Neutrophil (primary cell): Measurements from ENCODE around the gene TGFB1.

Experiments
- H3K27ac ChIP-seq: fragments of 200-600 bp; sonication (generic); 2 replicates; pipeline ENCODE4 v1.5.1; 2016; ENCODE audit warnings: mild to moderate bottlenecking, moderate library complexity
- H3K27me3 ChIP-seq: fragments of 200-600 bp; sonication (generic); 2 replicates; pipeline ENCODE4 v1.6.0; 2016; ENCODE audit warnings: mild to moderate bottlenecking
- H3K36me3 ChIP-seq: fragments of 200-600 bp; sonication (generic); 2 replicates; pipeline ENCODE4 v1.5.1; 2017
- H3K4me1 ChIP-seq, 2 experiments: fragments of 200-600 bp in 1 of 2; sonication (generic) in 1 of 2; 1 replicate in 1 of 2; 2 replicates in 1 of 2; pipeline versions ENCODE4 v1.5.1 to v1.6.1; 2013 to 2016; ENCODE audit warnings: low read depth in 1 of 2, low read length in 1 of 2, mild to moderate bottlenecking in 1 of 2, moderate library complexity in 1 of 2; ENCODE audit not compliant: control insufficient read depth in 1 of 2, insufficient read depth in 1 of 2
- H3K4me3 ChIP-seq, 2 experiments: fragments of 200-600 bp in 1 of 2; sonication (generic) in 1 of 2; 1 replicate in 1 of 2; 2 replicates in 1 of 2; pipeline ENCODE4 v1.5.1; 2013 to 2016; ENCODE audit warnings: low read depth in 1 of 2, low read length in 1 of 2, mild to moderate bottlenecking in 1 of 2, moderate library complexity in 1 of 2
- H3K9me3 ChIP-seq: fragments of 200-600 bp; sonication (generic); 2 replicates; pipeline ENCODE4 v1.5.1; 2016
- TF ChIP-seq, protein P1 (sequence below): fragments of 200-600 bp; sonication (generic); IDR thresholded peaks from 2 replicates; pipeline ENCODE4 v1.5.1; 2016; ENCODE audit warnings: antibody characterized with exemption

TGFB1 gene

DNA sequence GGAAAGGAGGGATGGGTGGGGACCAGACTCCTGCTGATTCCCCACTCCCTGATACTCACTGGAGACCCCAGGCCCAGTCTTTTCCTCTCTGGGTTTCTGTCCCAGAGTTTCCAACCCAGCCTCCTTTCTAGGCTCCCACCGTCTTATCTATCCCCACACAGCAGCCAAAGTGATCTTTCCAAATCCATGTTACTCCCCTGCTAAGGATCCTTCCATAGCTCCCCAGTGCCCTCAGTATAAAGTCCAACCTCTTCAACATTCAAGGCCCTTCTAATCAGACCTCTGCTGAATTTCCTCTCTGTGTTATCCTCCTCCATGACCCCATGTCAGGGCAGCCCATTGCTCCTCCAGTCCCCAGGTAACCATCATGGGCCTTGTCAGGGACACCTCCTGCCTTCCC lies 1.3 kb upstream of the TGFB1 start:
- H3K27me3 ChIP-seq: no peaks in the 10 kb centered on the region

DNA sequence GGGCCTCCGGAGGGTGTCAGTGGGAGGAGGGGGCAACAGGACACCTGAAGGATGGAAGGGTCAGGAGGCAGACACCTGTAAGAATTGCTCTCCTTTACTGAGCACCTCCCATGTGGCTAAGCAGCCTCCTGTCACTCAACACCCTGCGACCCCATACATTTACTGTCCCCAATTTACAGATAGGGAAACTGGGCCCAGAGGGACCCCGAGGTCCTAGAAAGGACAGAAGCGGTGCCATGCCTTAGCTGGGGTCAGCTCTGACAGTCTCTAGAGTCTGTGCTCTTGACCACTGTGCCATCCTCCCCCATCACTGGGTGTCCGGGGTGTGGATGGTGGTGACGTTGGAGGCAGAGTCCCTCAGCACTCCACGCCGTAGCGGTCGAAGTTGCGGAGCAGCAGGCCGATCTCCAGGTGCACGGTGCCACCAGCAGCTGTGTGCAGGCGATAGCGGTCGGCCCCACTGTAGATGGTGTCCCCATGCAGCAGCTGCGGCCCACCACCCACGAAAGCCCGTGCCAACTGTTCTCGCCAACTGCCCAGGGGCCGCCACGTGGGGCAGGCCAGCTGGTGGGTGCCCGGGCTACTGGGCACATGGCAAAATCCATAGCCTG lies 726 bp upstream of the TGFB1 start:
- Histone ChIP-seq H3K9me3 (no peaks in the 10 kb centered on the region), H3K36me3 (peaks cover 19% of the 10 kb centered on the region), H3K4me3 (peak overlapping the region; percentile 98 to 100), H3K4me1 (peaks cover 64 to 71% of the 10 kb centered on the region in 2 experiments), H3K27ac (peak overlapping the region; percentile 98), H3K27me3 (no peaks in the 10 kb centered on the region)
- TF ChIP-seq, protein P1, sequence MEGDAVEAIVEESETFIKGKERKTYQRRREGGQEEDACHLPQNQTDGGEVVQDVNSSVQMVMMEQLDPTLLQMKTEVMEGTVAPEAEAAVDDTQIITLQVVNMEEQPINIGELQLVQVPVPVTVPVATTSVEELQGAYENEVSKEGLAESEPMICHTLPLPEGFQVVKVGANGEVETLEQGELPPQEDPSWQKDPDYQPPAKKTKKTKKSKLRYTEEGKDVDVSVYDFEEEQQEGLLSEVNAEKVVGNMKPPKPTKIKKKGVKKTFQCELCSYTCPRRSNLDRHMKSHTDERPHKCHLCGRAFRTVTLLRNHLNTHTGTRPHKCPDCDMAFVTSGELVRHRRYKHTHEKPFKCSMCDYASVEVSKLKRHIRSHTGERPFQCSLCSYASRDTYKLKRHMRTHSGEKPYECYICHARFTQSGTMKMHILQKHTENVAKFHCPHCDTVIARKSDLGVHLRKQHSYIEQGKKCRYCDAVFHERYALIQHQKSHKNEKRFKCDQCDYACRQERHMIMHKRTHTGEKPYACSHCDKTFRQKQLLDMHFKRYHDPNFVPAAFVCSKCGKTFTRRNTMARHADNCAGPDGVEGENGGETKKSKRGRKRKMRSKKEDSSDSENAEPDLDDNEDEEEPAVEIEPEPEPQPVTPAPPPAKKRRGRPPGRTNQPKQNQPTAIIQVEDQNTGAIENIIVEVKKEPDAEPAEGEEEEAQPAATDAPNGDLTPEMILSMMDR: no peak

More for the DNA sequence above, 1.3 kb upstream of the TGFB1 start:
- TF ChIP-seq, protein P1: no peak
- Histone ChIP-seq H3K27ac (peak overlapping the region; percentile 98), H3K9me3 (no peaks in the 10 kb centered on the region), H3K36me3 (peaks cover 19% of the 10 kb centered on the region), H3K4me3 (peak overlapping the region in 1 of 2 experiments; percentile 98), H3K4me1 (peaks cover 58 to 65% of the 10 kb centered on the region in 2 experiments)

DNA sequence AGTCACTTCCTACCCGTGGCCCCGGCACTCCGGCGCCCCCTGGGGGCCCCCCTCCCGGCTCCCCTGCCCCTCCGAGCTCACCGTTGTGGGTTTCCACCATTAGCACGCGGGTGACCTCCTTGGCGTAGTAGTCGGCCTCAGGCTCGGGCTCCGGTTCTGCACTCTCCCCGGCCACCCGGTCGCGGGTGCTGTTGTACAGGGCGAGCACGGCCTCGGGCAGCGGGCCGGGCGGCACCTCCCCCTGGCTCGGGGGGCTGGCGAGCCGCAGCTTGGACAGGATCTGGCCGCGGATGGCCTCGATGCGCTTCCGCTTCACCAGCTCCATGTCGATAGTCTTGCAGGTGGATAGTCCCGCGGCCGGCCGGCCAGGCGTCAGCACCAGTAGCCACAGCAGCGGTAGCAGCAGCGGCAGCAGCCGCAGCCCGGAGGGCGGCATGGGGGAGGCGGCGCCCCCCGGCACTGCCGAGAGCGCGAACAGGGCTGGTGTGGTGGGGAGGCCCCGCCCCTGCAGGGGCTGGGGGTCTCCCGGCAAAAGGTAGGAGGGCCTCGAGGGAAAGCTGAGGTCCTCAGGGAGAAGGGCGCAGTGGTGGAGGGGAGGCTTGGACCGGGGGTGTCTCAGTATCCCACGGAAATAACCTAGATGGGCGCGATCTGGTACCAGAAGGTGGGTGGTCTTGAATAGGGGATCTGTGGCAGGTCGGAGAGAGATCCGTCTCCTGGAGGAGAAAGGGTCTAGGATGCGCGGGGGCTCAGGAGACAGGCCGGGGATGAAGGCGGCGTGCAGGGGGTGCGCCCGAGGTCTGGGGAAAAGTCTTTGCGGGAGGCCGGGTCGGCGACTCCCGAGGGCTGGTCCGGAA lies 885 bp downstream of the TGFB1 start:
- no peaks in the 10 kb centered on the region for H3K9me3 ChIP-seq
- peak overlapping the region; percentile 98 for H3K27ac ChIP-seq
- peak overlapping the region; percentile 98 to 100 for H3K4me3 ChIP-seq
- TF ChIP-seq, protein P1: peak; percentile 78
- H3K27me3 ChIP-seq: no peaks in the 10 kb centered on the region
- H3K36me3 ChIP-seq: peaks cover 18% of the 10 kb centered on the region
- H3K4me1 ChIP-seq: peaks cover 73 to 80% of the 10 kb centered on the region in 2 experiments

DNA sequence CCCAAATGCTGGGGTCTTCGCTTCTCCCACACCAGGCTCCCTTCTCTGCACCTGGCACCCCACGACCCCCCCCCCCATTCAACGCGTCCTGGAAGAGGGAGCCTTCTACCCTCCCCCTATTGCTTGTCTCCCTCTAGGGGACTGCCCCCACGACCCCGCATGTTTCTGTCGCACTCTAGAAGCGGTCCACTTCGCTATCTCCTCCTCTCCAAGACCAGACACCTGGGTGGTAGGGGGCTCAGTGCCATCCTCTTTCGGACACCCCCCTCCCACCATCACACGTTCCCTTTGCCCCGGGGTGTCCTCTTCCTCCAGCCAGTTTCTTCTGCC lies 1.5 kb downstream of the TGFB1 start:
- H3K4me3 ChIP-seq: peak overlapping the region; percentile 98 to 100
- peak overlapping the region; percentile 98 for H3K27ac ChIP-seq
- no peaks in the 10 kb centered on the region for H3K9me3 ChIP-seq
- peaks cover 68 to 79% of the 10 kb centered on the region in 2 experiments for H3K4me1 ChIP-seq
- H3K36me3 ChIP-seq: peaks cover 20% of the 10 kb centered on the region
- no peaks in the 10 kb centered on the region for H3K27me3 ChIP-seq
- TF ChIP-seq, protein P1: no peak

DNA sequence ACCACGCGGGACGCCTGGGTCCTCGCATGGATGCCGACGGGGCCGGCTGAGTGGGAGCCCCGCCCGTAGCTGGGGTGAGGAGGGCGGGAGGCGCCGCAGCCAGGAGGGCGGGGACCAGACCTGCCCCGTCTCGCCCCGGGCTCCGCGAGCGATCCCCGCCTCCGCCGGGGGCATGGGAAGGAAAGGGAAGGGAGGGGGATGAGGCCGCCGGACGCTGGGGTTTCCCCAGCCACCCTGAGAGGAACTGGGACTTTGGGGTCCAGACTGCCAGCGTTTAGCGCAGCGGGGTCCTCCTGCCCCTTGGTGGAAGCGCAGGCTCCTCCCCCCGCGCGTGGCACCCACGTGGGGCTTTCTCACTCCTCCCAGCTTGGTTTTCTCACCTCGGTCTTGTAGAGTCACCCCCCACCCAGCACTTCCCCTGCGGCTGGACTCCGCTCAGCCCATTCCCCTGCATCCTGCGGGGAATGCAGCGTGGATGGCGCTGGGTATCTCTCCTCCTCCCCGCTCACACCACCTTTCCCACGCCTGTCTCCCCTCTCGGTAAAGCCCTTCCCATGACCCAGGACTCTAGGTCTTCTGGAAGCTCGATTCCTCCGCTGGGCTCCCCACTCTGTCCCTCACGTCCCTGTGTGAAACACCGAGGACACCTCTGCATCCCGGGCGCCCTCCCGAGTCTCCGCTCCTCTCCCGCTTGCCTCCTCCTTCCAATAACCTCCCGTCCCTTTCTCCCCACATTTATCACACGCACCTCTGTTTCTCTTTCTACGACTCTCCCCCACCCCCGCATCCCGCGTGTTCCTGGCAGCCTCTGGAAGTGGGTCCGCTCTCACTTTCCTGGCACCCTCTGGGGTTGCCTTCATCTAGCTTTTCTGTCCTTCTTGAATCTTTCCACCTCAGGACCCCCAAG lies 2.1 kb downstream of the TGFB1 start:
- TF ChIP-seq, protein P1: peak; percentile 27
- H3K4me3 ChIP-seq: peak overlapping the region; percentile 98 to 100
- H3K27me3 ChIP-seq: no peaks in the 10 kb centered on the region
- H3K9me3 ChIP-seq: no peaks in the 10 kb centered on the region
- peaks cover 26% of the 10 kb centered on the region for H3K36me3 ChIP-seq
- H3K27ac ChIP-seq: peak overlapping the region; percentile 98
- peaks cover 61 to 73% of the 10 kb centered on the region in 2 experiments for H3K4me1 ChIP-seq
